ENCODE measurements around the gene TBC1D5. TPM values are rescaled to one million over a fixed set of nuclear protein-coding genes. Genes with fewer than 3 reads are reported as not detected.

The TBC1D5 gene
- total and polyA plus RNA-seq, 2 of the 8 experiments (the other 6 are each of a cell fraction or from before 2014, with no cell fraction given): 11.0 to 22.9 TPM

GRCh38 chr3:17550624-17551023 is 191.8 kb downstream of the TBC1D5 start:
- Histone ChIP-seq H3K79me1 (ENCODE audit: low read depth, low read length) (no peaks in the 10 kb centered on the region), H4K20me1 (replicated peaks in 1 of 2; ENCODE audit: control insufficient read depth in 1 of 2, insufficient read depth in 2 of 2, low read length in 2 of 2) (no peaks in the 10 kb centered on the region), H2BK120ac (replicated peaks; ENCODE audit: low read depth, low read length) (no peak overlapping the region), H3K9ac (replicated peaks in 1 of 4; ENCODE audit: extremely low read depth in 1 of 4, low read depth in 3 of 4, low read length in 3 of 4) (no peak overlapping the region), H3K23ac (ENCODE audit: insufficient read length) (no peak overlapping the region), H3K56ac (replicated peaks; ENCODE audit: insufficient read length, low read depth, low read length) (no peak overlapping the region), H3K27ac (ENCODE audit: low read depth, low read length) (no peak overlapping the region), H3K9me3 (ENCODE audit: insufficient read depth in 2 of 2, low read depth in 1 of 2, low read length in 1 of 2) (no peaks in the 10 kb centered on the region), H2BK12ac (ENCODE audit: low read depth, low read length) (no peak overlapping the region), H3K14ac (ENCODE audit: insufficient read length) (no peak overlapping the region), H2BK5ac (ENCODE audit: low read depth, low read length) (no peak overlapping the region), H2AFZ (ENCODE audit: low read length) (no peak overlapping the region), H3K27me3 (replicated peaks in 1 of 4; ENCODE audit: control insufficient read depth in 3 of 4, extremely low read depth in 1 of 4, insufficient read depth in 3 of 4, low read length in 3 of 4) (no peaks in the 10 kb centered on the region), H3K4me3 (ENCODE audit: extremely low read depth in 1 of 4, insufficient read depth in 2 of 4, low read depth in 3 of 4, low read length in 4 of 4) (no peak overlapping the region), H3K23me2 (ENCODE audit: low read depth, low read length) (no peaks in the 10 kb centered on the region), H3K36me3 (ENCODE audit: control insufficient read depth in 2 of 4, insufficient read depth in 4 of 4, low read length in 3 of 4) (no peaks in the 10 kb centered on the region), H2BK15ac (ENCODE audit: low read length) (no peak overlapping the region), H3K4me1 (replicated peaks in 1 of 4; ENCODE audit: control insufficient read depth in 3 of 4, insufficient read depth in 4 of 4, low read length in 3 of 4) (peaks cover 0 to 4% (median 0%) of the 10 kb centered on the region in 4 experiments; a peak in 2 of 7 replicates), H4K5ac (ENCODE audit: insufficient read length, low read depth, low read length) (no peak overlapping the region), H3K79me2 (ENCODE audit: control insufficient read depth in 1 of 2, insufficient read depth in 2 of 2, low read length in 2 of 2) (no peaks in the 10 kb centered on the region), H3K18ac (ENCODE audit: extremely low read depth, low read length) (no peak overlapping the region), H3K4ac (replicated peaks; ENCODE audit: insufficient read length, low read depth, low read length) (no peak overlapping the region), H2AK5ac (ENCODE audit: low read depth, low read length) (no peak overlapping the region), H3K4me2 (ENCODE audit: insufficient read depth in 1 of 2, low read depth in 2 of 2, low read length in 2 of 2) (no peak overlapping the region), H2BK20ac (ENCODE audit: low read length) (no peak overlapping the region), H4K91ac (replicated peaks; ENCODE audit: insufficient read length, low read length) (no peak overlapping the region), H4K8ac (ENCODE audit: extremely low read depth, insufficient read depth, low read length) (no peak overlapping the region)
- ChIA-PET POLR2A (ENCODE audit: partially characterized antibody) (no interaction called here), CTCF (ENCODE audit: partially characterized antibody) (interaction anchor here (1.2 kb wide), 1 partner anchor 95 kb away, joined by 4 read pairs; no protein-coding TSS in a partner anchor)
- DNase-seq (ENCODE audit: low read depth in 1 of 2, low spot score in 2 of 2) (no peak), FAIRE-seq (no peak)
- TF ChIP-seq ATF2 (IDR thresholded peaks at IDR 0.05; ENCODE audit: low read length) (no peak), NRF1 (IDR thresholded peaks at IDR 0.05; ENCODE audit: low read depth, low read length) (no peak), SUZ12 (IDR thresholded peaks at IDR 0.05; ENCODE audit: low read length) (no peak), RFX5 (IDR thresholded peaks at IDR 0.05; ENCODE audit: borderline replicate concordance, low read depth, low read length) (no peak), GTF2F1 (IDR thresholded peaks at IDR 0.05; ENCODE audit: borderline replicate concordance, low read depth, low read length) (no peak), NANOG (IDR thresholded peaks at IDR 0.05; ENCODE audit: insufficient read depth, low read depth, low read length, poor library complexity, severe bottlenecking) (no peak), EGR1 (IDR thresholded peaks at IDR 0.05; ENCODE audit: borderline replicate concordance, low read depth, low read length) (no peak), SP2 (IDR thresholded peaks at IDR 0.05; ENCODE audit: low read length) (no peak), ATF3 (IDR thresholded peaks at IDR 0.05; ENCODE audit: insufficient read depth, low read depth, low read length) (no peak), TAF7 (optimal IDR thresholded peaks at IDR 0.05; ENCODE audit: borderline replicate concordance, low read depth, low read length) (no peak), GABPA (IDR thresholded peaks at IDR 0.05; ENCODE audit: borderline replicate concordance, insufficient read depth, low read length) (no peak), SAP30 (IDR thresholded peaks at IDR 0.05; ENCODE audit: insufficient read depth, insufficient replicate concordance, low read length) (no peak), POU5F1 (IDR thresholded peaks at IDR 0.05; ENCODE audit: low read depth, low read length) (no peak)
